Activated T-cell treated with anti-CD3 and anti-CD28 coated beads for 48 hours (primary cell): ENCODE results near the gene CNRIP1.
"Not testable (repeated sequence)": the region's sequence is repeated elsewhere in the genome, so short reads cannot be mapped to it uniquely, and the experiment has no call there.

Experiments
- DNase-seq: peaks from one replicate; pipeline ENCODE4 v3.0.0-alpha.2; 2020; ENCODE audit warnings: low read depth

The CNRIP1 gene

DNA sequence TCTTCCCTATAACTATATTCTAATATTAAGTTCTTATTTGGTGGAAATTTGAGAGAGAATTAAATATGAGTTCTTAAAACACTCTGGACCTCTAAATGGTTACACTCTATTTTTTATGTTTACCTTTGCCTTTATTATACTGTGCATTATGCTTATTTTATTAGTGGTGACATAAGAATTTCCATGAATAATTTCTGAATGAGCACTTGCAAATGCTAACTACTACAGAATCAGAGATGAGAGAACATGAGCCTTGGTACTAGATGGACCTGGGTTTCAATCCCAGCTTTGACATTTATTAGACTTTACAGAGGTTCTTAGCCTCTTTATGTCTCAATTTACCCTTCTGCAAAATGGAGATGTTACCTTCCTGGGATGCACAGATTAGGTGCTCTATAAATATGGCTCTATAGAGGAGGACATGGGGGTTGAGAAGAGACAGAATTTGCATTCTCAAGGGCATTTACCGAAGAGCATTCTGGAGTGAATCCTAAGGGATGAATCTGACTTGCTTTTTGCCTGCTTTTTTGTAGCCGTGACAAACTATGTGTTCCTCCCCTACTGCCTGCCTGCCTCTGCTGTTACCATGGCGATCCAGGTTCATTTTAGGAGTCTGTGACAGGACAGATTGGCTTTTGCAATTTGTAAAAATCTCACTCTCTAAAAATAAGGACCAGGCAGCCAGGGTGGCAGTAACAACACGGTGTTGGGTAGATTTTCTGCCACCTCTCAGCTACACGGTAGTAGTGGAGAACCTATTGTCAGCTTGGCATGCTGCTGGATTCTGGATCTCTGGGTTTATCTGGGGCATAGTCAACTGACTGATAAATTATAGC, 20.7 kb upstream of the CNRIP1 start:
- no peak for DNase-seq

- no peak for DNase-seq
Observed at GRCh38 chr2:68336192-68336591, 16.4 kb upstream of the CNRIP1 start.

DNA sequence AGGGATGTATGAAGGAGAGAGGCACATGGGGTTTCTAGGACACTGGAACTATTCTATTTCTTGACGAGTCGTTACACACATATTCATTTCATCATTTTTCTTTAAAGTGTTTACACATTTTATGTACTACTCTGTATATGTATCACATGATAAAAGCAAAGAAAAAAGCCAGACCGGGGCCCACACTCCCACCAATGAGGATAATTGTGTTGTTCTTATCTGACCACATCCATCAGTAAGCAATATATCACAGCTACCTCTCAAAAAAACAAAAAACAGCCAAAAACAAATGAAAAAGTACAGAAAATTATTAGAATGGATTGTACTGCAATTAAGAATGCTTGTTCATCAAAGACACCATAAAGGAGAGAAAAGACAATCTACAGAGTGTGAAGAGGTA, 14.2 kb upstream of the CNRIP1 start:
- DNase-seq = no peak

GRCh38 chr2:68333009-68333408, 13.3 kb upstream of the CNRIP1 start:
- no peak for DNase-seq

DNA sequence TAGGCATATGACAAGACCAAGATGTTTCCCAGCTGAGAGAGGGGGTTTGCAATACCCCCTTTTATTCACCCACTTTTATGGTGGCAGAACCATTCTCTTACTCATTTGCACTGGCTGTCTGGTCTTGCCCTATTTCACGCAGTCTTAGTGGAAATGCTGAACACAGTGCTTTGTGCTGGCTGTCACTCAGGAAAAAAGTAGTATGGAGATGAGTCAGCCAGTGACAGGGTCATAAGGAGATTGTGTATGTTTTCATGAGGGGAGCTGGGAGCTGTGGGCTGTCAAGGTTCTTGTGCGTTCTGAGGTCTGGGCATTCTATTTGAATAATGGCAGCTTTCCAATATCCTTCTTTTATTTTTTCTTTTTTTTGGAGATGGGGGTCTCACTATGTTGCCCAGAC, 10.9 kb upstream of the CNRIP1 start:
- no peak for DNase-seq

DNA sequence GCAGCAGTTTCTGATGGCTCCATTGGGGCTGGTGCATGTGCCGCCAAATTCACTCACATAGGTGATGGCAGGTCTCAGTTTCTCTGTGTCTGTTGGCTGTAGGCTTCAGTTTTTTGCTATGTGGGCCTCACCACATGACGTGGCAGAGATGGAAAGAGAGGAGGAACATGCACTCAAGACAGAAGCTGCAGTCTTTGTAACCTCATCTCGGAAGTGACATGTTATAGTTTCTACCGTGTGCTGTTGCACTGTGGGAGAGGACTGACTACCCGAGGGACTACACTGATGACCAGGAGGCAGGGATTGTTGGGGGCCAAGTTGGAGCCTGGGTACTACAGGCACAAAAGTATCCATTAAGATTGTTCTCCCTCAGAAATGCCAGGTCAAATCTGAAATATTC, 9.2 kb upstream of the CNRIP1 start:
- DNase-seq = no peak

DNA sequence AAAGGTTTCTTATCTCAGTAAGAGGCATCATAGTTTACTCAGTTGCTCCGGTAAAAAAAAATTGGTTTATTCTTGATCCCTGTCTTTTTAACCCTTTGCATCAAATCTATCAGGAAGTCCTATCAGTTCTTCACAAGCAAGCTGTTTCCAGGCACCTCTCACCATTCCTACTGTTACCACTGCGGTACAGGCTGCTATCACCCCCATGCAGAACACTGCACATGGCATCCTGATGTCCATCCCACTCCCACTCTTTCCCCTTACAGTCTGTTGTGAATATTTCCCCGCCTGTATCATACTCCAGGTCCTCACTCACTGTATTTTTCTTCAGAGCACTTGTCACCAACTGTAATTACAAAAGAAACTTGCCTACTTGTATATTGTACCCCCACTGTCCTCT, 5.3 kb upstream of the CNRIP1 start:
- DNase-seq = no peak

- DNase-seq = no peak
Observed at GRCh38 chr2:68320118-68320641, 431 bp upstream of the CNRIP1 start.

DNA sequence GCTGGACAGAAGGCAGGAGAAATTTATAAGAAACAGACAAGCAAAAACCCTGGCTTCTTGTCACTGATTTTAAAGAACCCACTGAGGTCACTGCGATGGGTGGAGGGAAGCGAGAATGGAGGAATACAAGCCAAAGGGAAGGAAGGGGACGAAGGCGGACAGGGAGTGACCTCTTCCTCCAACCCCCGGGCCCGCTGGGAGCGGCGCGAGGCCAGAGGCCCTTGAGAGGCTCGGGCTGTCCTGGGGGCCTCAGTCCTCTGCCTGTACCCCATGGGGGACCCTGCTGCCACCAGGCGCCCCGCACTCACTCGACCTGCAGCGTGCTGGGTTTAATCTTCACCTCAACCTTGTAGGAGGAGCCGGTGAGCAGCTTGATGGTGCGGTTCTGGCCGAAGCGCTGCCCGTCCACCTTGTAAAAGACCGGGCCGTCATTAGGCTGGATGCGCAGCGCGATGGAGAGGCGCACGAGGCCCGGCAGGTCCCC, 793 bp downstream of the CNRIP1 start:
- DNase-seq = no peak

- DNase-seq = no peak
Observed at GRCh38 chr2:68317971-68318913, 1.5 kb downstream of the CNRIP1 start.

DNA sequence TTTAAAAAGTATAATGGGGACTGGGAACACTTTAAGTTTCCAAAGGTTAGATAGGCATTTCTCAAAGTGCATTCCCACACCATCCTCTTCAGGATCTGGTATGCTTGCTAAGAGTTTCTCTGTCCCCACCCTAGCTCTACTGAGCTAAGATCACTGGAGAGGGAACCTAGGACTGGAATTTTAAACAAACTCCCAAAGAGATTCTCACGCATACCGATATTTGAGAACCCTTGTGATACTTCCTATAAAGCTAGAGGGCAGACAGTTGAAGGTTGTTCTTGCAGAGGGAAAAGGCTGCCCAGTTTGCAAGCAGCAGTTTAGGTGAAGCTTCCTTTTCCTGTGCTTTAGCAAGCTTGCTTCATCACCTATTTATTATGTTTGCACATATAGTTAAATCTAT, 3.6 kb downstream of the CNRIP1 start:
- DNase-seq = no peak

DNA sequence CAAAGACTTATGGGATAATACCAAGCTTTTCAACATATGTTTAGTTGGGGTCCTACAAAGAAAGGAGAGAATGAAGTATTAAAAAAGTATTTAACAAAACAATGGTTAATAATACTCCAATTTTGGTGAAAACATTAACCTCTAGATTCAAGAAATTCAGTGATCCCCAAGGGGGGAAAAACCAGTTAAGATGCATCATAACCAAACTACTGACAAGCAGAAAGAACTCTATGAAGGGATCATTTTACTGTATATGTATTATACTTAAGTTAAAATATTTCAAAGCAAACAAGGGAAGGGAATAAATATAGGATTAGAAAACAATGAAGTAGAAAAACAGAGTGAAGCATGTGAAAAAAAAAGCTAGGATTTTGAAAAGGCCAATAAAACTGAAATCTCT, 8.7 kb downstream of the CNRIP1 start:
- no peak for DNase-seq

- DNase-seq = no peak
Observed at GRCh38 chr2:68309426-68309825, 10.3 kb downstream of the CNRIP1 start.

DNA sequence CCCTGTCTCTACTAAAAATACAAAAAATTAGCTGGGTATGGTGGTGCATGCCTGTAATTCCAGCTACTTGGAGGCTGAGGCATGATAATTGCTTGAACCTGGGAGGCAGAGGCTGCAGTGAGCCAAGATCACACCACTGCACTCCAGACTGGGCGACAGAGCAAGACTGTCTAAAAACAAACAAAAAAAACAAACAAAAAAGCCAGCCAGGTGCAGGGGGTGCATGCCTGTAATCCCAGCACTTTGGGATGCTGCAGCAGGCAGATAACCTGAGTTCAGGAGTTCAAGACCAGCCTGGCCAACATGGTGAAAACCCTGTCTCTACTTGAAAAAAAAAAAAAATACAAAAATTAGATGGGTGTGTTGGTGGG, 15.9 kb downstream of the CNRIP1 start:
- DNase-seq = not testable (repeated sequence)

- DNase-seq = no peak
Observed at GRCh38 chr2:68303033-68303901, 16.5 kb downstream of the CNRIP1 start.

- DNase-seq = no peak
Observed at GRCh38 chr2:68302281-68302875, 17.4 kb downstream of the CNRIP1 start.

DNA sequence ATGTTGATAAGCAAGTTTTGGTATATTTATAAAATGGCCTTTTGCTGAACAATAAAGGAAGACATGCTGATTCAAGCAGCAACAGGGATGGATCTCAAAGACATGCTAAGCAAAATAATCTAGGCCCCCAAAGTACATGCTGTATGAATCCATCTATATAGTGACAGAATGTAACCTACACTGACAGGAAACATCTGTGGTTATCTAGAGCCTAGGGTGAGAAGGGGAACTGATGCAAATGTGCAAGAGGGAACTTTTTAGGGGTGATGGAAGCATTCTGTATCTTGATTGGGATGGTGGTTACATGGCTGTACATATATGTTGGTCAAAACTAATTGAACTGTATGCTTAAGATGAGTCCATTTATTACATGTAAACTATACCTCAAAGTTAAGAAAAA, 24.2 kb downstream of the CNRIP1 start:
- DNase-seq = no peak

DNA sequence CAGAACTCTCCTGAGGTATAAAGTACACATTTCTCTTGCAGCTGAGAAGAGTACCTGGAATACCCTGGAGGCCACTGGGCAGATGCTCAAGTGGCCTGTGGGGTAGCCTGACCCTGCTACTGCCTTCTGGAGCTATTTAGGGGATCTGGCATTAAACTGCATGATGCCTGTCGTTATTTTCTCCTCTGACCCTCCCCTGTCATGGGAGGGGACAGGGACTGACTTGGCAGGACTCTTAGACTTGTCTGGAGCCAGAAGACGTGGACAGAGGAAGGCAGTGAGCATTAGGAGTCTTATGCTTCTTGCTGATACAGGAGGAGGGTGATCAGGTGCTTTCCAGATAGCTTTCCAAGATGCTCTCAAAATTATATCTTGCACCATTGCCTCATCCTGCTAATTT, 24.8 kb downstream of the CNRIP1 start:
- DNase-seq = no peak

DNA sequence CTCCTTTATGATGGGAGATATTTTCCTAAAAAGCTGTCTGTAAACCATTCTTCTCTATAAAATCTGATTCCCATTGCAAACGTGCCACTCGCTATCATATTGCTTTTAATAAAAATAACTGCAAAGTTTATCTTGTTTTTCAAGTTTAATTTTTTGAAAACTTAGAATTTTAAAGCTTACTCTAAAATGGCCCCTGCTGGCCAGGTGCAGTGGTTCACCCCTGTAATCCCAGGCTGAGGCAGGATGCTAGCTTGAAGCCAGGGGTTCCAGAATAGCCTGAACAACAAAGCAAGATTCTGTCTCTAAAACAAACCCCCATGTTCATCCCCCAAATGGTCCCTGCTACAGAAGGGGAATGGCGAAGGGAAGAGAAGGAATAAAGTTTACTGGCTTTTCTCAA, 25.6 kb downstream of the CNRIP1 start:
- no peak for DNase-seq

- DNase-seq = no peak
Observed at GRCh38 chr2:68293755-68294154, 26.0 kb downstream of the CNRIP1 start.

GRCh38 chr2:68293024-68293423, 26.7 kb downstream of the CNRIP1 start:
- no peak for DNase-seq
